ENCODE measurements around the gene MFRP. TPM values are rescaled to one million over a fixed set of nuclear protein-coding genes. Genes with fewer than 3 reads are reported as not detected.

MFRP gene
- total and polyA plus RNA-seq, 9 of the 15 experiments (the other 6 are each of a cell fraction or from before 2014, with no cell fraction given): not detected

GRCh38 chr11:119316729-119317591 is 29.5 kb downstream of the MFRP start, which contains the start of gene MCAM (continued):
- TF ChIP-seq ZBTB11 (CRISPR knock-in tag; IDR thresholded peaks at IDR 0.05): peak in 1 of 3 experiments; percentile 47; a peak in 2 of 6 replicates
- no peak for TF ChIP-seq NR2C2 (CRISPR knock-in tag; IDR thresholded peaks at IDR 0.05)
- no peak for TF ChIP-seq NR2C2 (tag; IDR thresholded peaks at IDR 0.05)
- no peak for TF ChIP-seq JUNB (CRISPR knock-in tag; conservative IDR thresholded peaks at IDR 0.05)
- no peak for TF ChIP-seq FOXP1 (CRISPR knock-in tag; IDR thresholded peaks at IDR 0.05)
- TF ChIP-seq MTA1 (IDR thresholded peaks at IDR 0.05; ENCODE audit: borderline replicate concordance): no peak
- TF ChIP-seq KDM2B (CRISPR knock-in tag; IDR thresholded peaks at IDR 0.05): no peak
- no peak for TF ChIP-seq SIN3B (IDR thresholded peaks at IDR 0.05; ENCODE audit: low read depth)
- TF ChIP-seq KAT2B (IDR thresholded peaks at IDR 0.05; ENCODE audit: low read depth, low read length): no peak
- TF ChIP-seq ZC3H4 (CRISPR knock-in tag; IDR thresholded peaks at IDR 0.05; ENCODE audit: borderline replicate concordance): no peak
- TF ChIP-seq HMGN3 (IDR thresholded peaks at IDR 0.05; ENCODE audit: borderline replicate concordance, extremely low read depth, insufficient read length, low read depth, low read length): no peak
- TF ChIP-seq, protein P1, sequence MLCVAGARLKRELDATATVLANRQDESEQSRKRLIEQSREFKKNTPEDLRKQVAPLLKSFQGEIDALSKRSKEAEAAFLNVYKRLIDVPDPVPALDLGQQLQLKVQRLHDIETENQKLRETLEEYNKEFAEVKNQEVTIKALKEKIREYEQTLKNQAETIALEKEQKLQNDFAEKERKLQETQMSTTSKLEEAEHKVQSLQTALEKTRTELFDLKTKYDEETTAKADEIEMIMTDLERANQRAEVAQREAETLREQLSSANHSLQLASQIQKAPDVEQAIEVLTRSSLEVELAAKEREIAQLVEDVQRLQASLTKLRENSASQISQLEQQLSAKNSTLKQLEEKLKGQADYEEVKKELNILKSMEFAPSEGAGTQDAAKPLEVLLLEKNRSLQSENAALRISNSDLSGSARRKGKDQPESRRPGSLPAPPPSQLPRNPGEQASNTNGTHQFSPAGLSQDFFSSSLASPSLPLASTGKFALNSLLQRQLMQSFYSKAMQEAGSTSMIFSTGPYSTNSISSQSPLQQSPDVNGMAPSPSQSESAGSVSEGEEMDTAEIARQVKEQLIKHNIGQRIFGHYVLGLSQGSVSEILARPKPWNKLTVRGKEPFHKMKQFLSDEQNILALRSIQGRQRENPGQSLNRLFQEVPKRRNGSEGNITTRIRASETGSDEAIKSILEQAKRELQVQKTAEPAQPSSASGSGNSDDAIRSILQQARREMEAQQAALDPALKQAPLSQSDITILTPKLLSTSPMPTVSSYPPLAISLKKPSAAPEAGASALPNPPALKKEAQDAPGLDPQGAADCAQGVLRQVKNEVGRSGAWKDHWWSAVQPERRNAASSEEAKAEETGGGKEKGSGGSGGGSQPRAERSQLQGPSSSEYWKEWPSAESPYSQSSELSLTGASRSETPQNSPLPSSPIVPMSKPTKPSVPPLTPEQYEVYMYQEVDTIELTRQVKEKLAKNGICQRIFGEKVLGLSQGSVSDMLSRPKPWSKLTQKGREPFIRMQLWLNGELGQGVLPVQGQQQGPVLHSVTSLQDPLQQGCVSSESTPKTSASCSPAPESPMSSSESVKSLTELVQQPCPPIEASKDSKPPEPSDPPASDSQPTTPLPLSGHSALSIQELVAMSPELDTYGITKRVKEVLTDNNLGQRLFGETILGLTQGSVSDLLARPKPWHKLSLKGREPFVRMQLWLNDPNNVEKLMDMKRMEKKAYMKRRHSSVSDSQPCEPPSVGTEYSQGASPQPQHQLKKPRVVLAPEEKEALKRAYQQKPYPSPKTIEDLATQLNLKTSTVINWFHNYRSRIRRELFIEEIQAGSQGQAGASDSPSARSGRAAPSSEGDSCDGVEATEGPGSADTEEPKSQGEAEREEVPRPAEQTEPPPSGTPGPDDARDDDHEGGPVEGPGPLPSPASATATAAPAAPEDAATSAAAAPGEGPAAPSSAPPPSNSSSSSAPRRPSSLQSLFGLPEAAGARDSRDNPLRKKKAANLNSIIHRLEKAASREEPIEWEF (CRISPR knock-in tag; IDR thresholded peaks at IDR 0.05): no peak
- TF ChIP-seq JUND (IDR thresholded peaks at IDR 0.05; ENCODE audit: borderline replicate concordance, low read depth, low read length): peak; percentile 52; the same call in 1 of the 2 replicates
- TF ChIP-seq JUND (tag; IDR thresholded peaks at IDR 0.05; ENCODE audit: borderline replicate concordance, low read depth, low read length): no peak
- TF ChIP-seq NCOA4 (IDR thresholded peaks at IDR 0.05; ENCODE audit: partially characterized antibody): no peak
- no peak for TF ChIP-seq ELF4 (CRISPR knock-in tag; IDR thresholded peaks at IDR 0.05)
- no peak for TF ChIP-seq NCOR1 (IDR thresholded peaks at IDR 0.05)
- TF ChIP-seq FOS (IDR thresholded peaks at IDR 0.05; ENCODE audit: extremely low read depth, insufficient read length): no peak
- no peak for TF ChIP-seq LEF1 (IDR thresholded peaks at IDR 0.05)
- TF ChIP-seq SUPT5H (IDR thresholded peaks at IDR 0.05): peak; percentile 77

All from K562 (cell line).